ENCODE measurements around the gene ABHD16A. TPM values are rescaled to one million over a fixed set of nuclear protein-coding genes. Genes with fewer than 3 reads are reported as not detected.

Gene ABHD16A
- total RNA-seq, 2 experiments from 2014 or later = 20.9 to 25.1 TPM

DNA sequence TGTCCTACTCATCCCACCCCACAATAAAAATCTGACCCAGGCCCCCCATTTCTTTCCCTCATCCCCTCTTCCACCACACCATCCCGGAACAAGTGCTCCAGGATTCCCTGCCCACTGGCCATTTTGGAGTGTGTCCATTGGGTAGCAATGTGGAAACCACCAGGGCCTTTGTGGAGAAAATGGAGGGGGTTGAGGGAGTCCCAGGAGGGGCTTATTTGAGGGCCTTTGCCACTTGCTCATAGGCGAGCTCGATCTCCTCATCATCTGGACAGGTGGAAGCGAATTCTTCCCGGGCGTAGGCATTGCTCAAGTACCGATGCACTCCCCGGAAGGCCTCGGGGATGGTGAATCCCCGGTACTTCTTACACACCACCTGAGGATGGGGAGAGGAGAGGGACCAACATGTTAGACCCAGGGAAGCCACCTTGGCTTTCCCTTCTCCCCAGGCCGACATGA, 27.5 kb upstream of the ABHD16A start:
- H3K27ac Mint-ChIP-seq = no peak overlapping the region

DNA sequence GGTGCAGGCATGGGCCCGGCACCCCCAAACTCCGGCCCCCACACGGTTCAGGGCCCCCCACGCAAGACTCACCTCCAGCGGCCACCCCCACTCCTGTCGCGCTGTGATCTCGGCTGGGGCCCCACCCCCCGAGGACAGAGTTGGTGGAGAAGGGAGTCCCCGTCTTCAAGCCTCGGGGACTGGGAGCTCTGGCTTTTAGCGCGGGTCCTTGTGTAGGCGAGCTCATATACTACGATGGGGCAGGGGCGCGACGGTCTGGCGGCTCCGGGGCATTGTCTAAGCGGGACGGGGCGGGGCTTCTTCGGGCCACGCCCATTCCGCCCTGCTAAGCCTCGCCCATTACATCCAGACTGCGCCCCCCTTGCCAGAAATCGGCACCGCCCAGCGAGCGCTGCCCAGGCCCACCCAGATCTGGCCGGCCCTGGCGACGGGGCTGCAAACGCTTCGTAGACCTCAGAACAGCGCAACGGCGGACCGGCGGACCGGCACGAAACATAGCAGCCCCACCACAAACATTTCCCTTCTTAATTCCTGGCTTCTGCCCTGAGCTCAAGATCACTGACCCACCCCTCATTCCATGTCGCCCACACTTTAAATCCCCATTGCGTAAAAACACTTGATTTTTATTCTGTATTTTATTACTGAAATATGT, 27.0 kb upstream of the ABHD16A start:
- peaks cover 68% of the 10 kb centered on the region for H3K4me1 Mint-ChIP-seq
- peaks cover 43% of the 10 kb centered on the region for H3K36me3 Mint-ChIP-seq (ENCODE audit: low read depth)
- peak; percentile 75 for DNase-seq
- intact Hi-C loops (cut with DNase I, micrococcal nuclease) = loop anchor here (1.0 to 10.0 kb wide), 7 partner anchors 8 to 1475 kb away; partner anchors contain the start of genes HSPA1B (in 2 of the 2), ABHD16A (in 1 of the 2), HSD17B8 (in 1 of the 2) and LY6G5C (in 1 of the 2)
- peak overlapping the region; percentile 69 for H3K4me3 Mint-ChIP-seq
- ChIA-PET POLR2A (interaction anchor here (0.6 kb wide), 1 partner anchor 66 kb away, joined by 3 read pairs; no protein-coding TSS in a partner anchor), CTCF (interaction anchor here (0.6 to 2.3 kb wide), 21 partner anchors 8 to 359 kb away, joined by 3 to 8 read pairs (median 3); partner anchors contain the start of genes ABHD16A, MSH5 and NEU1)
- H3K27ac Mint-ChIP-seq = no peak overlapping the region
- no peaks in the 10 kb centered on the region for H3K9me3 Mint-ChIP-seq (ENCODE audit: low read depth)
- ATAC-seq = peak; percentile 40
- H3K27me3 Mint-ChIP-seq = no peaks in the 10 kb centered on the region

More for the DNA sequence above, 27.5 kb upstream of the ABHD16A start:
- ATAC-seq (no peak), DNase-seq (no peak)
- Mint-ChIP-seq H3K36me3 (ENCODE audit: low read depth) (peaks cover 48% of the 10 kb centered on the region), H3K4me1 (peaks cover 65% of the 10 kb centered on the region), H3K27me3 (no peaks in the 10 kb centered on the region), H3K9me3 (ENCODE audit: low read depth) (no peaks in the 10 kb centered on the region), H3K4me3 (peak overlapping the region; percentile 69)
- ChIA-PET CTCF (interaction anchor here (0.6 to 2.3 kb wide), 11 partner anchors 7 to 132 kb away, joined by 3 to 6 read pairs (median 3); partner anchors contain the start of gene MSH5), POLR2A (no interaction called here)
- intact Hi-C loops (cut with DNase I, micrococcal nuclease) = loop anchor here in 1 of 2 experiments (10.0 kb wide), 1 partner anchor 1474 kb away; the partner anchor contains the start of genes HSD17B8, RING1, RXRB and SLC39A7

DNA sequence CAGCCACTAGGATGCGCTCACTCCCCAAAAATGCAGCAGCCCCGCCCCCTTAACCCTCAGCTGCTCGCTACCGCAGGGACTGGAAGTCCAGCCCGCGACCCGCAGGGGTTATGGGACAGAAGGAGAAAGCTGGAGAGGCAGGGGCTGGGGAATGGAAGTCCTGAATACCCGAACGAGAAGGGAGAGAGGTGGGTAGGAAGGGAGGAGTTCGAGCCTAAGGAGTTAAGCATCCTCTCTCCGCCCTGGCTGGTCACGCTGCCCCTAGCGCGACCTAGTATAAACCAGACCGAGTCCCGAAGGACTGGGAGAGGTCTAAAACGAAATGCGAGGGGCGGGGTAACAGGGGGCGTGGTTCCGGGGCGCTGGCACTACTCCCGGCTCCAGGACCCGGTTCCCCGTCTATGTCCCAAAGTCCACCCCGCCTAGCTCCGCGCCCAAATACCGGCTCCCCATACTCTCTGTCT, 26.4 kb upstream of the ABHD16A start:
- DNase-seq (peak; percentile 86), ATAC-seq (peak; percentile 59)
- intact Hi-C loops (cut with DNase I, micrococcal nuclease) = loop anchor here (1.0 to 2.0 kb wide), 6 partner anchors 9 to 98 kb away; partner anchors contain the start of genes HSPA1B (in 2 of the 2), ABHD16A (in 1 of the 2), LY6G5C (in 1 of the 2) and VARS1 (in 1 of the 2)
- ChIA-PET POLR2A (no interaction called here), CTCF (interaction anchor here (0.6 to 1.9 kb wide), 17 partner anchors 9 to 360 kb away, joined by 3 to 8 read pairs (median 3); partner anchors contain the start of genes ABHD16A, MSH5 and NEU1)
- Mint-ChIP-seq H3K36me3 (ENCODE audit: low read depth) (peaks cover 38% of the 10 kb centered on the region), H3K4me1 (peaks cover 65% of the 10 kb centered on the region), H3K27me3 (no peaks in the 10 kb centered on the region), H3K27ac (peak overlapping the region; percentile 5), H3K4me3 (peak overlapping the region; percentile 69), H3K9me3 (ENCODE audit: low read depth) (no peaks in the 10 kb centered on the region)

DNA sequence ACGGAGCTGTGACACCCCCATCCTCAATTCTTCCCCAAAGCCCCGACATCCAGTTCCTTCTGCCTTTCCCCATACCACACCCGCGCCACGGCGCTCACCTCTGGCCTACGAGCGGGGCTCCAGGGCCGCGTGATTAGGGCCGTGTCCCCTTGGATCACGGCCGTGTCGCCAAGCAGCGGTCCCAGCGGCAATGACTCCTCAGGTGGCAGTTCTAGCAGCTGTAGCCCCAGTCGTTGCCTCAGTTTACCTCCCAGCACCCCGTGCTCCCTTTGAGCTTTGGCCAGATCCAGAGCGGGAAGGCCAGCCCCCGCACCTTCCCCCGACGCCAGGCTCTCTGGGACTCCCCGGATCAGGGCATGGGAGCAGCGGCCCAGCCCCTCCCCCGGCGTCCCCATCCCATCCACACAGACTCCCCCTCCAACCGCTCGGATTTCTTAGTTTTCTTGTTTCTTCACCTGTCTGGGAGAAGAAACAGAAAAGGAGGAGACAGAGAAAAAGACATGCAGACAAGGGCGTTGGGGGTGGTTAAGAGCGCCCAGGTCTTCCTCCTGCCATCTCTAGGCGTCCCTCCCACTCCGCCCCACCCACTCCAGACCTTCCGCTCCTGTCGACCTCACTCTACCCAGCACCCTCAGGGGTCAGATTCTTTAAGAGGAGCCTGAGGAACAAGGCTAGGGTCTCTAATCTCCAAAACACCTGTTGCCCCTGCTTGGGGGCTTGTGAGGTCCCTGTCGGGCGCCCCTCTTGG, 25.8 kb upstream of the ABHD16A start, which contains the start of gene DDAH2:
Gene DDAH2 (minus strand): TSS at position 533 of the 748 bp plus-strand sequence. CDS start 138 bp downstream, at position 395.
- H3K36me3 Mint-ChIP-seq (ENCODE audit: low read depth) = peaks cover 32% of the 10 kb centered on the region
- CTCF ChIA-PET = interaction anchor here (0.6 to 1.9 kb wide), 12 partner anchors 9 to 231 kb away, joined by 3 to 8 read pairs (median 4); partner anchors contain the start of genes ABHD16A, MSH5 and NEU1
- H3K27me3 Mint-ChIP-seq = no peaks in the 10 kb centered on the region
- DNase-seq (no peak), ATAC-seq (peak; percentile 14)
- H3K9me3 Mint-ChIP-seq (ENCODE audit: low read depth) = no peaks in the 10 kb centered on the region
- H3K4me3 Mint-ChIP-seq = peak within 1 kb of the TSS; percentile 69
- peaks cover 59% of the 10 kb centered on the region for H3K4me1 Mint-ChIP-seq
- H3K27ac Mint-ChIP-seq = peak within 1 kb of the TSS; percentile 5
- intact Hi-C loops (cut with DNase I, micrococcal nuclease) = loop anchor here (1.0 to 2.0 kb wide), 6 partner anchors 9 to 98 kb away; partner anchors contain the start of genes HSPA1B (in 2 of the 2), ABHD16A (in 1 of the 2), LY6G5C (in 1 of the 2) and VARS1 (in 1 of the 2)
- POLR2A ChIA-PET = no interaction called here

DNA sequence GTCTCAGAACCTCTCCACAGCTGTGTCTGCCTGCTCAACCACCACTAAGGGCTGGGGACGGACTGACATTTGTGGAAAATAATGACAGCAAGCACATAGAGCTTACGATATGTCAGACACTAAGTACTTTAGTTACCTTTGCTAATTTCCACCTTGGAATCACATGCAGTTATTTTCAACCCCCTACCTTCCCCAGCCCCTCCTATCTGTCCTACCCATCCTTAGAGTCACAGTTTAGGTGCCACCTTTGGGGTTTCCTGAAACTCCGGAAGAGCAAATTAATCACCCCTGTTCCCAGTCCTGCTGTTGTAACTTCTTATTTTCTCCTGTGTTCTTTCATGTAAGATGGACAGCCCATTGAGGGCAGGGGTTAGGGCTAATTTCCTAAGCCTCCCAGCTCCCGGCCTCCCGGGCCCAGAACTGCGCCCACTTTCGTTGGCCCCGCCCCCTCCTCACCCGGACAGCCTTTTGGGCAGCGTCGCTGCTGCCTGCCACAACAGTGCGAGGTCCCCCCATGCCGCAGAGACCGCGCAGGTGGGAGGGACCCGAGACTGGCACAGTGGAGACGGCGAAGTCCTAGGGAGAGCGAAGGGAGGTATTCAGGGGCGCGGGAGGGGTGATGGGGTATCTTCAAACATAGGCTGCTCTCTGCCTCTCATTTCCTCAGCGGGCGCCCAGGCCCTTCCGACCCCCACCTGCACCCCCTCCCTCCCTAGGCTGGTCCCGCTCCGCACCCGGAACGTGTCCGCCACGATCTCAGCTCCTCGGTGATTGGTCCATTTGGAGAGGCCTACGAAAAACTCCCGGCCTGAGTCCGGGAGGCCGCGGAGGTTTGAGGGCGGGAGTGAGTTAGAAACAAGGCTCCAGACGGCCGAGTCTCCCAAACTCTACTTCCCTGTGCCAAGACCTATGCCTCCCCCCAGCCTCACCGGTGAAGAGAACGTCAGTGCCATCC, 24.9 kb upstream of the ABHD16A start:
- intact Hi-C loops (cut with DNase I, micrococcal nuclease) = loop anchor here in 1 of 2 experiments (2.0 kb wide), 1 partner anchor 47 kb away; the partner anchor contains the start of gene LY6G5C
- Mint-ChIP-seq H3K27me3 (no peaks in the 10 kb centered on the region), H3K4me3 (no peak overlapping the region), H3K27ac (peak overlapping the region; percentile 62), H3K9me3 (ENCODE audit: low read depth) (no peaks in the 10 kb centered on the region), H3K4me1 (peaks cover 50% of the 10 kb centered on the region), H3K36me3 (ENCODE audit: low read depth) (peaks cover 23% of the 10 kb centered on the region)
- ATAC-seq (peak; percentile 17), DNase-seq (no peak)
- ChIA-PET CTCF (interaction anchor here (0.7 to 1.5 kb wide), 2 partner anchors 41 to 102 kb away, joined by 3 to 10 read pairs; no protein-coding TSS in a partner anchor), POLR2A (interaction anchor here (0.9 kb wide), 1 partner anchor 102 kb away, joined by 3 read pairs; no protein-coding TSS in a partner anchor)

DNA sequence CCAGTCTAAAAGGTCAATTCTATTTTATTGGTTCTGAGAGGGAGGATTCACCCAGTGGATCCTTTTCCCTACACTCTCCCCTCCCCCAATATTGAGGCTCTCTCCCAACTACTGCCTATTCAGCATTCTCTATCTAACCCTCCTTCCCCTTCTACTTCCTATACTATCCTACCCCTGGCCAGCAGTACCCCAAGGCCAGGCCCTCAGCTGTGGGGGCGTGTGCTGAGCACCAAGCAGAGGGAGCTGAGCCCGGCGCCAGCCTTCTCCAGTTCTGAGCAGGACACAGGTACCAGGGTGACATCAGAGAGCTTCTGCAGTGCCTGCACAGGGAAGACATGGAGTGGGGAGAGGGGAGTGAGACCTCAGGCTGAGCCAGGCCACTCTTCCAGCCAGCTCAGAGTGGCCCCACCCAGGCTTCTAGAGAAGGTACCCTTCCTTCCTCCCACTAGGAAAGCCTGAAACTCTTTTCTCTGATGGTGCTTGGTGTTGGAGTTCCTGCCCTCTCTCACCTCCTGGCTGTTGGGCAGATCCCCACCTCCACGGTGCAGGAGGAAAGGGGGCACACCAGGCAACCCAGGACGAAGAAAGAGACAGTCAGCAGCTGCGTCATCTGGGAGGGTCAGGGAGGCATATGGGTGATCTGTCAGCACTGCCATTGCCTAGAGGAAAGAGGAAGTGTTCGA, 24.1 kb upstream of the ABHD16A start:
- DNase-seq (peak; percentile 51), ATAC-seq (peak; percentile 49)
- peaks cover 50% of the 10 kb centered on the region for H3K4me1 Mint-ChIP-seq
- intact Hi-C loops (cut with DNase I, micrococcal nuclease) = no loop called here
- H3K4me3 Mint-ChIP-seq = no peak overlapping the region
- H3K27ac Mint-ChIP-seq = peak overlapping the region; percentile 62
- no peaks in the 10 kb centered on the region for H3K9me3 Mint-ChIP-seq (ENCODE audit: low read depth)
- no peaks in the 10 kb centered on the region for H3K27me3 Mint-ChIP-seq
- POLR2A ChIA-PET = interaction anchor here (0.6 to 0.9 kb wide), 2 partner anchors 103 to 157 kb away, joined by 3 read pairs; no protein-coding TSS in a partner anchor
- CTCF ChIA-PET = interaction anchor here (0.7 to 1.5 kb wide), 2 partner anchors 42 to 103 kb away, joined by 3 to 10 read pairs; no protein-coding TSS in a partner anchor
- H3K36me3 Mint-ChIP-seq (ENCODE audit: low read depth) = peaks cover 20% of the 10 kb centered on the region

DNA sequence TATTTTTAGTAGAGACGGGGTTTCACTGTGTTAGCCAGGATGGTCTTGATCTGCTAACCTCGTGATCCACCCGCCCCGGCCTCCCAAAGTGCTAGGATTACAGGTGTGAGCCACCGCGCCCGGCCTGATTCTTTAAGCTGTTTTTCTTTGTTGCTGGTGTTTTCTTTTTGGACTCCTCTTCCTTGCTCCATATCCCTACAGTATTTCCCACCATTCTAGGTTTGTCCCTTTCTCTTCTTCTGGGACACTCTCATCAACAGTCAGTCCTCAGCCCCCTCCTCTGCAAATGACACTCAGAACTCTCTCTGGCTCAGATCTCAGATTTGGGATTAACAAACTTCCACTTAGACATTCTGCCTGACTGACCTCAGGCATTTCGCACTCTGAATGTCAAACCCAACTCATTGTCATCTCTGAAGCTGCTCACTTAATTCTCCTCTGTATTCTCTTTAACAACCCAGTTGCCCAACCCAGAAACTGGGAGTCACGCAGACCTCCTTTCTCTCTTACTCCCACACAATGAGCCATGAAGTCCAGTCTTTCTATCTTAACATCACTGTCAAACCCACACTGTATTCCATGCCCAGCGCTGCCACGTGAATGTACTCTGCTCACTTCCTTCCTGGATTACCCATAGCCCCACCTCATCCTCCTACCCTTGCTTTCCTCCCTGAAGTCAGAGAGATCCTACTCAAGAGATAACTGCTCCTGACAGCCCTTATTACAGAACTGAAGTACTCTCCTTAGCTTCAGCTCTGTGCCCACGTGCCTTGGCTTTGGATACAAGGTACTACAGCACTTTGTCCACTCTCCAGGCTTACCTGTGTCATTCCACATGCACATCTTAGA, 22.6 kb upstream of the ABHD16A start:
- Mint-ChIP-seq H3K27me3 (no peaks in the 10 kb centered on the region), H3K9me3 (ENCODE audit: low read depth) (no peaks in the 10 kb centered on the region), H3K4me1 (peaks cover 48% of the 10 kb centered on the region), H3K27ac (no peak overlapping the region), H3K36me3 (ENCODE audit: low read depth) (peaks cover 11% of the 10 kb centered on the region), H3K4me3 (no peak overlapping the region)
- DNase-seq (peak; percentile 18), ATAC-seq (no peak)
- POLR2A ChIA-PET = no interaction called here
- intact Hi-C loops (cut with DNase I, micrococcal nuclease) = no loop called here
- CTCF ChIA-PET = interaction anchor here (1.0 to 1.2 kb wide), 3 partner anchors 15 to 45 kb away, joined by 3 read pairs; no protein-coding TSS in a partner anchor

DNA sequence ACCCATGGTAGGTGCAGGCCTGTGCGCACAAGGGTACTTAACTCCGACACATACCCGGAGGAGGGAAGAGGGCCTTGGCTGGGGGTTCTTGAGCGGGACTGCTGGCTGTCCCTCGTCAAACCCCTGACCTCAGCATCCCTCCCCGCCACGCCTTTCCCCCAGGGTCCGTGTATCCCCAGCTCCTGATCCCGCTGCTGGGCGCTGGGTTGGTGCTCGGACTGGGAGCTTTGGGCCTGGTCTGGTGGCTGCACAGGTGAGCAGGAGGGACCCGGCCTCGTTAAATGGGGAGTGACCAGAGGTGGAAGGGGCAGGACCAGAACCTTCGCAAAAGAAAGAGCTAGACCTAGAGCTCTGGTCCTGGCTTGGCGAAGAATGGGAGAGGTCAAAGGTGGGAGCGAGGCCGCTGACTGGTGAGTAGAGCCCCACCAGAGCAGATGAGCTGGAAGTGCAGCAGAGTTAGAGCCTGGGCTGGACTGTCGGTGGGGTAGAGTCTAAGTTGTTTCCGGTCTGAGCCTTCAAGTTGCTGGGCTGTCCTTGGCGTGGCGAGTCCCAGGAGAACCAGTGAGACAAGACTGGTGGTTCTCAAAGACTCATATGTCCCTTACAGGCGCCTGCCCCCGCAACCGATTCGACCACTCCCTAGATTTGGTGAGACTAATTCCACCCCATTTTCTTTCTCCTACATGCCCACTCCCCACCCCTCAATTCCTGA, 21.0 kb upstream of the ABHD16A start:
- Mint-ChIP-seq H3K27ac (no peak overlapping the region), H3K4me1 (peaks cover 34% of the 10 kb centered on the region), H3K4me3 (no peak overlapping the region), H3K27me3 (no peaks in the 10 kb centered on the region), H3K36me3 (ENCODE audit: low read depth) (peaks cover 4% of the 10 kb centered on the region), H3K9me3 (ENCODE audit: low read depth) (no peaks in the 10 kb centered on the region)
- no peak for ATAC-seq
- POLR2A ChIA-PET = interaction anchor here (0.6 kb wide), 1 partner anchor 448 kb away, joined by 4 read pairs; no protein-coding TSS in a partner anchor
- intact Hi-C loops (cut with DNase I, micrococcal nuclease) = no loop called here
- DNase-seq = no peak
- CTCF ChIA-PET = interaction anchor here (0.5 to 1.2 kb wide), 3 partner anchors 8 to 571 kb away, joined by 3 read pairs; no protein-coding TSS in a partner anchor

All from activated CD4-positive, alpha-beta T cell treated with anti-CD3 and anti-CD28 coated beads for 36 hours (primary cell).